Left lung (tissue), 10 donors: ENCODE measurements around the gene ATP1A4. TPM values are rescaled to one million over a fixed set of nuclear protein-coding genes. Genes with fewer than 3 reads are reported as not detected.

Source experiments
- ATAC-seq: fragments of 200-7000 bp; cut with Tn5 transposase; one replicate; pipeline ENCODE4 v1.9.1; 2020; ENCODE audit warnings: moderate library complexity
- DNase-seq, 4 donors: peaks; one replicate each; pipeline ENCODE4 v3.0.0-alpha.2; 2013 to 2020
- H3K27ac ChIP-seq, 2 donors: fragments of 200-600 bp; sonication (generic) in 1 of 2; one replicate each; pipeline versions ENCODE4 v1.5.0 to v1.8.0; 2020 to 2021
- H3K27me3 ChIP-seq, 2 donors: fragments of 200-600 bp; sonication (generic) in 1 of 2; one replicate each; pipeline versions ENCODE4 v1.5.0 to v1.8.0; 2020 to 2021
- H3K36me3 ChIP-seq, 2 donors: fragments of 200-600 bp; sonication (generic) in 1 of 2; one replicate each; pipeline versions ENCODE4 v1.5.0 to v1.8.0; 2020 to 2021
- H3K4me1 ChIP-seq, 2 donors: fragments of 200-600 bp; one replicate each; pipeline ENCODE4 v1.8.0; 2021
- H3K4me3 ChIP-seq, 2 donors: fragments of 200-600 bp; sonication (generic) in 1 of 2; one replicate each; pipeline versions ENCODE4 v1.5.0 to v1.8.0; 2020 to 2021; ENCODE audit warnings: mild to moderate bottlenecking in 1 of 2
- H3K9me3 ChIP-seq, 2 donors: fragments of 200-600 bp; sonication (generic) in 1 of 2; one replicate each; pipeline versions ENCODE4 v1.5.0 to v1.8.0; 2020 to 2021
- intact Hi-C, 2 donors: fragments of 100-400 bp; cut with DNase I; formaldehyde crosslinking; loops; one replicate each; pipeline versions ENCODE4 v1.11.2 to v1.14.2; 2022
- polyA plus RNA-seq, 6 donors: library from polyadenylated mRNA; unstranded; fragments of 120-200 nt; gene quantifications; one replicate each; pipeline ENCODE4 v1.2.1, GENCODE V29; 2013; ENCODE audit not compliant: insufficient read length in 6 of 6
- total RNA-seq, 2 donors: library from RNA; stranded (reverse); fragmentation: NEBNext Ultra II Directional; extraction: Animal tissue kit (Norgen Biotek cat#: 25700); gene quantifications; one replicate each; pipeline ENCODE4 v1.2.1, GENCODE V29; 2021
- TF ChIP-seq, protein P1 (sequence below), 2 donors: fragments of 200-600 bp; sonication (generic) in 1 of 2; IDR thresholded peaks; one replicate each; pipeline versions ENCODE4 v1.5.0 to v1.8.0; 2021; ENCODE audit warnings: antibody characterized with exemption in 2 of 2
- donor health status: DM: no; HTN: yes; CAD: no.
- donor health status: DM: no; HTN: no; CAD: no.

The ATP1A4 gene
- total and polyA plus RNA-seq, 8 donors: 0.10 to 0.26 (median 0.17) TPM; not detected in 2

DNA sequence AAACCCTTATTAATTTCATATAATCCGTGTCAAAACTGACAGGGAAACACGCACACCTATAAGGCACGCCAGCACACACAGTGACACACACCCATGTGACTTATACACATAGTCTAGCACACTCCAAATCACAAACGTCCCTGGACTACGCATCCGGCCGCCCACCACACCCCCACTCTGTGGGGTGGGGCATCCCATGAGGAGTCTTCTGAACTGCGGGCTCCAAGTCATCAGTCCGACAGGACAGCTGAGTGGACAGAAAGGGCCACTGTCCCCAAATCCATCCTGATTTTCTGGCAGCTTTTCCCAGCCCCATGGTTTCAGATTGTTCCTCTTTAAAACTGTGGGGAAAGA lies 54.6 kb downstream of the ATP1A4 start:
- Histone ChIP-seq H3K4me3 (peak overlapping the region; percentile 77 to 93), H3K27ac (peak overlapping the region; percentile 88), H3K9me3 (no peaks in the 10 kb centered on the region), H3K36me3 (peaks cover 0 to 27% of the 10 kb centered on the region in 2 donors), H3K27me3 (no peaks in the 10 kb centered on the region), H3K4me1 (peaks cover 28 to 60% of the 10 kb centered on the region in 2 donors)
- peak in 2 of 4 donors; percentile 54 to 68 for DNase-seq
- TF ChIP-seq, protein P1, sequence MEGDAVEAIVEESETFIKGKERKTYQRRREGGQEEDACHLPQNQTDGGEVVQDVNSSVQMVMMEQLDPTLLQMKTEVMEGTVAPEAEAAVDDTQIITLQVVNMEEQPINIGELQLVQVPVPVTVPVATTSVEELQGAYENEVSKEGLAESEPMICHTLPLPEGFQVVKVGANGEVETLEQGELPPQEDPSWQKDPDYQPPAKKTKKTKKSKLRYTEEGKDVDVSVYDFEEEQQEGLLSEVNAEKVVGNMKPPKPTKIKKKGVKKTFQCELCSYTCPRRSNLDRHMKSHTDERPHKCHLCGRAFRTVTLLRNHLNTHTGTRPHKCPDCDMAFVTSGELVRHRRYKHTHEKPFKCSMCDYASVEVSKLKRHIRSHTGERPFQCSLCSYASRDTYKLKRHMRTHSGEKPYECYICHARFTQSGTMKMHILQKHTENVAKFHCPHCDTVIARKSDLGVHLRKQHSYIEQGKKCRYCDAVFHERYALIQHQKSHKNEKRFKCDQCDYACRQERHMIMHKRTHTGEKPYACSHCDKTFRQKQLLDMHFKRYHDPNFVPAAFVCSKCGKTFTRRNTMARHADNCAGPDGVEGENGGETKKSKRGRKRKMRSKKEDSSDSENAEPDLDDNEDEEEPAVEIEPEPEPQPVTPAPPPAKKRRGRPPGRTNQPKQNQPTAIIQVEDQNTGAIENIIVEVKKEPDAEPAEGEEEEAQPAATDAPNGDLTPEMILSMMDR (IDR thresholded peaks at IDR 0.05): no peak
- ATAC-seq: peak; percentile 72
- intact Hi-C loops: no loop called here

DNA sequence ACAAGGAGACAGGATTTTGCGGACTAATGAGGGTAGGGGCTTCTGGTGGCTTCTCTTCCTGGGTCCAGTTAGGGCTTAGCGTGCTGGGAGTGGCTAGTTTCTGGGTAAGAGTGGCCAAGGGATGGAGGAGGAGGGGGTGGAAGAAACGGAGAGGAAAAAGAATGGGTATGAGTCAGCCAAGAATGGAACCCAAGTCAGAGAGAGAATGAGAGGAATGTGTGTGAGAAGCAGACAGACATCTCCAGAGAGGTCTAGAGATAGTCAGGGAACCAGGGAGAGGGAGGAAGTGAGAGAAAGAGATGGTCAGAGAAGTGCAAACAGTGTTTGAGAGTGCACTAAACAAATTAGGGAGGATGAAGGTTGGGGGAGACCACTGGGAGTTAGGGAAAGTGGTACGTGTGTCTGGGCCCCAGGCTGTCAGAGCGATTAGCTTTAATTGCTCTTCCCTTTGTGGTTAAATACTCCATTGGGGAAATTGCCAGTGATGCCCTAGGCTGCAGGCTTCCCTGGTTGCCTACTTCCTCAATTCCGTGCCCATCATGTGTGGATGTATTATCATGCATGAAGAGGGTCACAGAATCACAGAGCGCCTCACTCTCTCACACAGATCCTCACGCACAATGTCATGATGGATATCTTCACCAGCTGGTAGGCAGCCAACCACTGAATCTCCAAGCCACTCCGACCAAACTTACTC lies 55.2 kb downstream of the ATP1A4 start:
- H3K9me3 ChIP-seq: no peaks in the 10 kb centered on the region
- intact Hi-C loops: no loop called here
- TF ChIP-seq, protein P1 (IDR thresholded peaks at IDR 0.05): no peak
- DNase-seq (no peak), ATAC-seq (peak; percentile 19)
- H3K4me1 ChIP-seq: peaks cover 28 to 60% of the 10 kb centered on the region in 2 donors
- H3K4me3 ChIP-seq: peak overlapping the region; percentile 77 to 93
- H3K27ac ChIP-seq: peak overlapping the region; percentile 88
- H3K27me3 ChIP-seq: no peaks in the 10 kb centered on the region
- peaks cover 0 to 33% of the 10 kb centered on the region in 2 donors for H3K36me3 ChIP-seq

DNA sequence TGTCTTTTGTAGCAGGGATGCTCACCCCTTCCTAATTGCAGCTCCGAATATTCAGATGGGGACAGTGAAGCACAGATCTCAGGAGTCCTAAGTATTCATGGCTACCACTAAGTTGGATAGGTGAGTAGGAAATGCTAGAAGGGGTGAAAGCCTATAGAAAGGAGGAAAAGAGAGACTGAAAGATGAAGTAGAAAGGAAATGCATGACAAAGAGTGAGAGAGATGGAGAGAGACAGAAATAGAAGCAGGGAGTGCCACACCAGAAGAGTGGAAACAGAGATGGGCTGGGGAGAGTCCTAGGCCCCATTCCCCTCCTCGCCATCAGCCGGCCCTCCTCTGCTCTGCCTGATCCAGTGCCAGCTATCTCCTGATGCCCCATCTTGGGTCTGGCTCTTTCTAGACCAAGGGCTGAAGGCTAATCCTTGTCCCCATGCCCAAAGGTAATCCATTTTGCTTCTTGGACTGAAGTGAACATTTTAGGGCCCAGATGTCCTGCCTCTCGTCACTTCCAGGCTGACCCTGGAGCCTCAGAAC lies 55.8 kb downstream of the ATP1A4 start:
- TF ChIP-seq, protein P1 (IDR thresholded peaks at IDR 0.05): no peak
- no peaks in the 10 kb centered on the region for H3K27me3 ChIP-seq
- peak overlapping the region in 1 of 2 donors; percentile 88 for H3K27ac ChIP-seq
- ATAC-seq: no peak
- H3K36me3 ChIP-seq: peaks cover 2 to 39% of the 10 kb centered on the region in 2 donors
- intact Hi-C loops: no loop called here
- H3K4me1 ChIP-seq: peaks cover 28 to 60% of the 10 kb centered on the region in 2 donors
- H3K9me3 ChIP-seq: no peaks in the 10 kb centered on the region
- no peak for DNase-seq
- peak overlapping the region in 1 of 2 donors; percentile 93 for H3K4me3 ChIP-seq

DNA sequence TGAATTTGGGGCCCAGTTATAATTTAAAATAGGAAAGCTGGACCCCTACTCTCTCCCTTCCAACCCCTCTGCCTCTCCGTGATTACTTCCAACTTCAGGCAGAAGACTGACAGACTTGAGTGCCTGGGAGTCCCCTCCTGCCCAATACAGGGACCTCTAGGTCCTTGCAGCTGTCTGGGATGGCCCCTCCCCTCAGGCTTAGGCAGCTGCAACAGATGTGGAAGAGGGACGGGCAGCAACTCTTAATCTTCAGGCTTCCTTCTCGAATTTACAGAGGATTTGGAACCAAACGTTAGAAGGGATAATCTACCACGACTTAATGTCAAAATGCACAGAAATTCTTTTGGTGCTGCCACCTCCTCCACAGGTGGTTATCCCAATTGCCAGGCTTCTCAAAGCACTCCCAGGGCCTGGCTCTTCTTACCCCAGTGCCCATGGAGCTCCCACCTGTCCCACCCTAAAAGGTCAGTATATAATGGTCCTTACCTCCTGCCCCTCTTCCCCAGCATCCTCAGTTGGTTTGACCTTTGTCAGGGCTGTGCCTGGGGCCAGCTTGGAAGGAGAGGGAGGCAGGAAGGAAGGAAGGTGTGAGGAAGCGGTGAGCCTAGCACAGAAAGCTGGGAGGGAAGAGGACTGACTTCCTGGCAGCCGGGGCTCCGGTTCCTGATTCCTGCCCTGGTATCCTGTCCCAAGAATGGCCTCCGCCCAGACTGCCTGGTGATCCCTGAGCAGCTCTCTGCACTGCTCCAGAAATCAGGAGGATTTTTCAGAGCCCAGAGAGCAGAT lies 56.6 kb downstream of the ATP1A4 start:
- H3K4me3 ChIP-seq: no peak overlapping the region
- peak overlapping the region; percentile 20 to 88 for H3K27ac ChIP-seq

More for the DNA sequence above, 56.6 kb downstream of the ATP1A4 start:
- ATAC-seq: no peak
- TF ChIP-seq, protein P1 (IDR thresholded peaks at IDR 0.05): no peak
- intact Hi-C loops: no loop called here
- H3K9me3 ChIP-seq: no peaks in the 10 kb centered on the region
- DNase-seq: no peak
- H3K36me3 ChIP-seq: peaks cover 2 to 47% of the 10 kb centered on the region in 2 donors
- H3K27me3 ChIP-seq: no peaks in the 10 kb centered on the region
- H3K4me1 ChIP-seq: peaks cover 28 to 60% of the 10 kb centered on the region in 2 donors
